Muscle layer of colon (tissue), 2 donors: ENCODE data around the gene PARP16.
"Not testable (repeated sequence)": the region's sequence is repeated elsewhere in the genome, so short reads cannot be mapped to it uniquely, and the experiment has no call there.

Experiments used
- H3K27ac ChIP-seq: one replicate; pipeline ENCODE4 v1.7.0; 2013; ENCODE audit warnings: low read depth, mild to moderate bottlenecking, low read length, moderate library complexity
- H3K27me3 ChIP-seq, 2 donors: one replicate each; pipeline ENCODE4 v1.7.0; 2013; ENCODE audit warnings: low read length in 2 of 2, mild to moderate bottlenecking in 2 of 2; ENCODE audit not compliant: insufficient read depth in 2 of 2, control insufficient read depth in 1 of 2
- H3K36me3 ChIP-seq: one replicate; pipeline ENCODE4 v1.7.0; 2013; ENCODE audit warnings: mild to moderate bottlenecking, low read length; ENCODE audit not compliant: insufficient read depth
- H3K4me1 ChIP-seq: one replicate; pipeline ENCODE4 v1.7.0; 2013; ENCODE audit warnings: mild to moderate bottlenecking, low read length; ENCODE audit not compliant: insufficient read depth
- H3K4me3 ChIP-seq, 2 donors: one replicate each; pipeline ENCODE4 v1.7.0; 2013; ENCODE audit warnings: low read length in 2 of 2, low read depth in 1 of 2, mild to moderate bottlenecking in 1 of 2, moderate library complexity in 1 of 2
- H3K9ac ChIP-seq: one replicate; pipeline ENCODE4 v1.7.0; 2013; ENCODE audit warnings: low read length
- H3K9me3 ChIP-seq: one replicate; pipeline ENCODE4 v1.7.0; 2013; ENCODE audit warnings: mild to moderate bottlenecking, low read length
- donor health status: abdominal sarcoma.
- donor health status: Adenocarcinoma of cecum.

PARP16 gene

DNA sequence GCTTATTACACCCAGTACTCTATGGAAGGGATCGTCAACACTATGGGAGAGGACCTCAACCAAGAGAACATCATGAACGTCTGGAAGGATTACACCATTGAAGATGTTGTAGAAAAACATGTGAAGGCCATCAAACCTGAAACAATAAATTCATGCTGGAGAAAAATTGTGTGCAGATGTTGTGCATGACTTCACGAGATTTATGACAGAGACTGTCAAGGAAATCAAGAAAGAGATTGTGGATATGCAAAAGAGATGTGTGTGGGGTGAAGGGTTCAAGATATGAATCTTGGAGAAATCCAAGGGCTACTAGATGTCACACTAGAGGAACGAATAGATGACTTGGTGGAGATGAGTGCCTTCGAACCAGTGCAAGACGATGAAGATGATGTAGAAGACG, 3.5 kb upstream of the PARP16 start:
- no peak overlapping the region for H3K4me3 ChIP-seq
- H3K27me3 ChIP-seq = no peaks in the 10 kb centered on the region
- H3K4me1 ChIP-seq = peaks cover 12% of the 10 kb centered on the region
- H3K9me3 ChIP-seq = no peaks in the 10 kb centered on the region
- H3K27ac ChIP-seq = no peak overlapping the region
- H3K36me3 ChIP-seq = no peaks in the 10 kb centered on the region
- no peak overlapping the region for H3K9ac ChIP-seq

DNA sequence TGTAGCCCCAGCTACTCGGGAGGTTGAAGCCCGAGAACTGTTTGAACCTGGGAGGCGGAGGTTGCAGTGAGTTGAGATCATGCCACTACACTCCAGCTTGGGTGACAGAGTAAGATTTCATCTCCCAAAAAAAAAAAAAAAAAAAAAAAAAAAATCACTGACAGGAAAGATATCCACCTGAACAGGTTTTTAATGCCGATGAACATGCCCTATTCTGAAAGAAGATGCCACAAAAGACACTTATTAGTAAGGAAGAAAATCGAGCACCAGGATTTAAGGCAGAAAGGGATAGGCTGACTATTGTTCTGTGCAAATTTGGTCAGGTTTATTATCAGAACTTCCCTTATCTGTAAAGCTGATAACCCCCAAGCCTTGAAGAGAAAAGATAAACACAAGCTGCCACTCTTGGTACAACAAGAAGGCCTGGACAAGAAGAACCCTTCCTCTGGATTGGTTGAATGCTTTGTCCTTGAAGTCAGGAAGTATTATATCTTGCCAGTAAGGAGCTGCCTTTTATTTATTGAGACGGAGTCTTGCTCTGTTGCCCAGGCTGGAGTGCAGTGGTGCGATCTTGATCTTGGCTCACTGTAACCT, 2.7 kb upstream of the PARP16 start:
- no peak overlapping the region for H3K27ac ChIP-seq
- peaks cover 18% of the 10 kb centered on the region for H3K4me1 ChIP-seq
- H3K36me3 ChIP-seq = no peaks in the 10 kb centered on the region

DNA sequence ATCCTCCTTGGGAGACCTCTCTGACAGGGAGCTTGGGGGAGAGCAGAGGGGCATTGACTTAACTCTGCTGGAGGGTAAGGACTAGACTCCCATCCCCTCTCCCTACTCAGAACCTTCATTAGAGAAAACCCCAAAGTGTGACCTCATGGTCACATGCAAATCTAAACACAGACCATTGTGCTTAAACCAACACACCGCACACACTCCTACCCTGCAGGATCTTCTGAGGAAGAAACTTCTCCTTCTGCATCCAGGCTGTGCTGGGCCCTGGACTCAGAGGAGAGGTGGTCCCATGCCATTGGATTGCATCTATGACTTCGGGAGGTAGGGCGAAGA, 805 bp upstream of the PARP16 start:
- peak overlapping the region in 1 of 2 donors; percentile 86 for H3K4me3 ChIP-seq
- H3K27me3 ChIP-seq = no peaks in the 10 kb centered on the region
- H3K4me1 ChIP-seq = peaks cover 25% of the 10 kb centered on the region
- peak overlapping the region; percentile 47 for H3K9ac ChIP-seq
- H3K27ac ChIP-seq = peak overlapping the region; percentile 91
- no peaks in the 10 kb centered on the region for H3K9me3 ChIP-seq
- H3K36me3 ChIP-seq = no peaks in the 10 kb centered on the region

More for the DNA sequence above, 2.7 kb upstream of the PARP16 start:
- no peaks in the 10 kb centered on the region for H3K27me3 ChIP-seq
- H3K9me3 ChIP-seq = no peaks in the 10 kb centered on the region
- H3K4me3 ChIP-seq = no peak overlapping the region
- no peak overlapping the region for H3K9ac ChIP-seq

DNA sequence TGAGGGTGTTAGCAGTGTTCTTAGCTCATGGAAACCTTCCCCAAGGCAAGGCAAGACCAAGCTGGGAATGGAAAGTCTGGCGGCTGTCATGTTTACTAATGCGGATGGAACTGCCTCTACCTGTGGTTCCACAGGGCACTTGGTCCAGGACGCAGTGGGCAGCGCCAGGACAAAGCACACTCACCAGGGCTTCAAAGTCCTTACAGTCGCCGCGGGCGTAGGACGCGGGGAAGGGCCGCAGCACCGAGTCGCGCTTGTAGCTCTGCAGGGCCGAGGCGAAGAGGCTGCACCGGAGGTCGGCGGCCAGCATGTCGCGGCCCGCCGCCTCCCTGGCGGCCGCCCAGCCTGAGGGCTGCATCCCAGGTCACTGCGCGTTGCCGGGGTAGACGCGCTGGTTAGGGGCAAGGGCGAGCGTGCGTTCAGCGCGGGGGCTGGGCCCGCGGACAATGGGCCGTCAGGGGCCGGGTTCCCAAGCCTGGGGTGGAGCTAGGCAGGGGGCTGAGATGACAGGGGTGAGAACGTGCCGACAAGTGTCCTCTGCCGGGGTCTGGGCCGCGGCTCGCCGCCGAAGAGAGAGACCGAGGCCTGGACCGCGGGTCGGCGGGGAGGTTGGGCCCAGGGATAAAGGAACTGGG, 497 bp downstream of the PARP16 start:
- no peaks in the 10 kb centered on the region for H3K27me3 ChIP-seq
- peaks cover 25% of the 10 kb centered on the region for H3K4me1 ChIP-seq
- H3K27ac ChIP-seq = peak overlapping the region; percentile 91
- peak overlapping the region; percentile 86 to 88 for H3K4me3 ChIP-seq
- H3K9ac ChIP-seq = peak overlapping the region; percentile 82
- no peaks in the 10 kb centered on the region for H3K9me3 ChIP-seq
- no peaks in the 10 kb centered on the region for H3K36me3 ChIP-seq

DNA sequence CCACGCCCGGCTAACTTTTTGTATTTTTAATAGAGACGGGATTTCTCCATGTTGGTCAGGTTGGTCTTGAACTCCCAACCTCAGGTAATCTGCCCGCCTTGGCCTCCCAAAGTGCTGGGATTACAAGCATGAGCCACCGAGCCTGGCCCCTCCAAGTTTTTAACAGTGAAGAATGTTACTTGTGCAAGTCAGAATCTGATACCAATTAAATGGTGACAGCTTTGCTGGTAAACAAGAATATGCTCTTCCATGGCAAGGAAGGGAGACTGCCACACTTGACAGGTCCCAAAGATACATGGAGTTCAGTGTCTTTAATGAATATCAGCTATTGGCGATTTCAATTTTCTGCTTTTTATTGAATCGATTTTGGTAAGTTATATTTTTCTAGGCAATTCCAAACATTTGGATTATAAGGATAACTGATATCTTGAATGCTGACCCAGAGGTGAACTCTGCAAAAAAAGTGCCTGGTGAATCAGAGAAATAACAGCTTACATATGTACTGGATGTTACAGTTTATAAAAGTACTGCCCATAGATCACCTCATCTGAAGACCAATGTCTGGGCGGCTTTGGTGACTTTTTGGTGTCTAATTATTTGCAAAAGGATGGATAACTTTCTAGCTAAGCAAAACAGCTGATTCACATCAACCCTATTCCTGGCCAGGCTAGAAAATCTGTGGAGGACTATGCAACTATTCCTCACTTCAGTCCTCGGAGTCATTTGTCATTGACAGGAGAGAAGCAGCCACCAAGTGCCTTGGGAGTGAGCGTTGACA, 1.2 kb downstream of the PARP16 start:
- peak overlapping the region; percentile 86 to 88 for H3K4me3 ChIP-seq
- no peaks in the 10 kb centered on the region for H3K9me3 ChIP-seq
- H3K4me1 ChIP-seq = peaks cover 25% of the 10 kb centered on the region
- H3K36me3 ChIP-seq = no peaks in the 10 kb centered on the region
- peak overlapping the region; percentile 91 for H3K27ac ChIP-seq
- no peaks in the 10 kb centered on the region for H3K27me3 ChIP-seq
- H3K9ac ChIP-seq = peak overlapping the region; percentile 82

DNA sequence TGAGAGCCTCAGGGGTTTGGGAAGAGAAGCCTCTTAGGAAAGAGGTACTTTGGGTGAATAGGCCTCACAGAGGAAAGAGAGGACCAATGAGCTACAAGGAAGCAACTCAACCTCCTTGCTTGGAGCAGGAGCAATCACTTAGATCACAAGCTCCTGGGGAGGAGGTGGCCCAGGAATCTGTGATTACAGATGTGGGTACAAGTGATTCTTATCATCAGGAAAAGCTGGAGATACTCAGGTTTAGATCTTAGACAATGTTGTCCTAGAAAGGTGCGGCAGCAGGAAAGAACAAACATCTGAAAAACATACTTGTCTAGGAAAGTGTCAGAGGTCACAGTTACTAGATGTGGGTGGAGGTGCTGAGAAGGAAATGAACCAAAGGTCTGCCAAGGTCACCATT, 8.2 kb downstream of the PARP16 start:
- H3K27ac ChIP-seq = no peak overlapping the region
- H3K9me3 ChIP-seq = no peaks in the 10 kb centered on the region
- no peaks in the 10 kb centered on the region for H3K27me3 ChIP-seq
- no peaks in the 10 kb centered on the region for H3K36me3 ChIP-seq
- H3K4me1 ChIP-seq = peaks cover 5% of the 10 kb centered on the region
- H3K9ac ChIP-seq = no peak overlapping the region
- no peak overlapping the region for H3K4me3 ChIP-seq

- no peak overlapping the region for H3K27ac ChIP-seq
These were observed 9.7 kb downstream of the PARP16 start for GRCh38 chr15:65277015-65277414.

GRCh38 chr15:65275728-65276126, 11.0 kb downstream of the PARP16 start:
- Histone ChIP-seq H3K4me1 (peaks cover 2% of the 10 kb centered on the region), H3K27ac (no peak overlapping the region), H3K9me3 (no peaks in the 10 kb centered on the region), H3K27me3 (no peaks in the 10 kb centered on the region), H3K36me3 (no peaks in the 10 kb centered on the region), H3K9ac (no peak overlapping the region), H3K4me3 (no peak overlapping the region)

More at GRCh38 chr15:65277015-65277414, 9.7 kb downstream of the PARP16 start:
- Histone ChIP-seq H3K9ac (no peak overlapping the region), H3K36me3 (no peaks in the 10 kb centered on the region), H3K27me3 (no peaks in the 10 kb centered on the region), H3K4me1 (no peaks in the 10 kb centered on the region), H3K9me3 (no peaks in the 10 kb centered on the region), H3K4me3 (no peak overlapping the region)

GRCh38 chr15:65275104-65275727, 11.5 kb downstream of the PARP16 start:
- Histone ChIP-seq H3K4me3 (no peak overlapping the region), H3K36me3 (peaks cover 4% of the 10 kb centered on the region), H3K4me1 (peaks cover 7% of the 10 kb centered on the region), H3K9me3 (no peaks in the 10 kb centered on the region), H3K27ac (no peak overlapping the region), H3K27me3 (no peaks in the 10 kb centered on the region), H3K9ac (no peak overlapping the region)

- H3K4me3 ChIP-seq, H3K27me3 ChIP-seq, H3K9me3 ChIP-seq: not testable (repeated sequence)
- peaks cover 14% of the 10 kb centered on the region for H3K4me1 ChIP-seq
- H3K9ac ChIP-seq = peak overlapping the region; percentile 54
- peak overlapping the region; percentile 56 for H3K27ac ChIP-seq
- H3K36me3 ChIP-seq = peaks cover 14% of the 10 kb centered on the region
These were observed 15.7 kb downstream of the PARP16 start for GRCh38 chr15:65270811-65271545.

- no peaks in the 10 kb centered on the region for H3K9me3 ChIP-seq
- no peak overlapping the region for H3K27ac ChIP-seq
- H3K36me3 ChIP-seq = peaks cover 14% of the 10 kb centered on the region
- peaks cover 34% of the 10 kb centered on the region for H3K4me1 ChIP-seq
- H3K9ac ChIP-seq = no peak overlapping the region
- no peak overlapping the region for H3K4me3 ChIP-seq
- H3K27me3 ChIP-seq = no peaks in the 10 kb centered on the region
These were observed 18.3 kb downstream of the PARP16 start for GRCh38 chr15:65268411-65268810.
